Measurements from ENCODE around the gene PXMP2. TPM values are rescaled to one million over a fixed set of nuclear protein-coding genes. Genes with fewer than 3 reads are reported as not detected.

Gene PXMP2
- total RNA-seq, 1 donor from 2014 or later = 38.5 TPM

- H3K9me3 Mint-ChIP-seq = no peaks in the 10 kb centered on the region
- no peak for TF ChIP-seq CTCF (conservative IDR thresholded peaks at IDR 0.05)
- no peak overlapping the region for H3K4me3 Mint-ChIP-seq
- no peak for DNase-seq (ENCODE audit: extremely low spot score, unreplicated experiment)
- no peak overlapping the region for H3K27ac Mint-ChIP-seq
- H3K4me1 Mint-ChIP-seq (ENCODE audit: unreplicated experiment) = no peaks in the 10 kb centered on the region
- no peaks in the 10 kb centered on the region for H3K27me3 Mint-ChIP-seq
- peaks cover 34% of the 10 kb centered on the region for H3K36me3 Mint-ChIP-seq
Measured at GRCh38 chr12:132664206-132665148, 22.9 kb upstream of the PXMP2 start.

- Mint-ChIP-seq H3K4me1 (ENCODE audit: unreplicated experiment) (no peaks in the 10 kb centered on the region), H3K9me3 (no peaks in the 10 kb centered on the region), H3K27me3 (no peaks in the 10 kb centered on the region), H3K27ac (no peak overlapping the region), H3K4me3 (no peak overlapping the region), H3K36me3 (peaks cover 34% of the 10 kb centered on the region)
- no peak for TF ChIP-seq CTCF (conservative IDR thresholded peaks at IDR 0.05)
- DNase-seq (ENCODE audit: extremely low spot score, unreplicated experiment) = no peak
Measured at GRCh38 chr12:132665149-132665491, 22.3 kb upstream of the PXMP2 start.

- Mint-ChIP-seq H3K4me1 (ENCODE audit: unreplicated experiment) (no peaks in the 10 kb centered on the region), H3K27me3 (no peaks in the 10 kb centered on the region), H3K9me3 (no peaks in the 10 kb centered on the region), H3K4me3 (no peak overlapping the region), H3K36me3 (peaks cover 34% of the 10 kb centered on the region), H3K27ac (no peak overlapping the region)
- TF ChIP-seq CTCF (conservative IDR thresholded peaks at IDR 0.05) = no peak
- no peak for DNase-seq (ENCODE audit: extremely low spot score, unreplicated experiment)
Measured at GRCh38 chr12:132665794-132666193, 21.6 kb upstream of the PXMP2 start.

GRCh38 chr12:132668191-132669088 is 18.9 kb upstream of the PXMP2 start:
- Mint-ChIP-seq H3K36me3 (peaks cover 26% of the 10 kb centered on the region), H3K9me3 (no peaks in the 10 kb centered on the region), H3K27ac (no peak overlapping the region), H3K27me3 (no peaks in the 10 kb centered on the region), H3K4me3 (no peak overlapping the region), H3K4me1 (ENCODE audit: unreplicated experiment) (no peaks in the 10 kb centered on the region)
- no peak for DNase-seq (ENCODE audit: extremely low spot score, unreplicated experiment)
- TF ChIP-seq CTCF (conservative IDR thresholded peaks at IDR 0.05) = no peak

GRCh38 chr12:132669166-132669879 is 18.1 kb upstream of the PXMP2 start:
- Mint-ChIP-seq H3K36me3 (peaks cover 29% of the 10 kb centered on the region), H3K4me3 (no peak overlapping the region), H3K27ac (no peak overlapping the region), H3K4me1 (ENCODE audit: unreplicated experiment) (no peaks in the 10 kb centered on the region), H3K9me3 (no peaks in the 10 kb centered on the region), H3K27me3 (no peaks in the 10 kb centered on the region)
- no peak for DNase-seq (ENCODE audit: extremely low spot score, unreplicated experiment)
- no peak for TF ChIP-seq CTCF (conservative IDR thresholded peaks at IDR 0.05)
